Measurements from ENCODE around the gene USP21. TPM values are rescaled to one million over a fixed set of nuclear protein-coding genes. Genes with fewer than 3 reads are reported as not detected.

The USP21 gene
- polyA plus RNA-seq, 1 donor from 2014 or later: 20.2 TPM

DNA sequence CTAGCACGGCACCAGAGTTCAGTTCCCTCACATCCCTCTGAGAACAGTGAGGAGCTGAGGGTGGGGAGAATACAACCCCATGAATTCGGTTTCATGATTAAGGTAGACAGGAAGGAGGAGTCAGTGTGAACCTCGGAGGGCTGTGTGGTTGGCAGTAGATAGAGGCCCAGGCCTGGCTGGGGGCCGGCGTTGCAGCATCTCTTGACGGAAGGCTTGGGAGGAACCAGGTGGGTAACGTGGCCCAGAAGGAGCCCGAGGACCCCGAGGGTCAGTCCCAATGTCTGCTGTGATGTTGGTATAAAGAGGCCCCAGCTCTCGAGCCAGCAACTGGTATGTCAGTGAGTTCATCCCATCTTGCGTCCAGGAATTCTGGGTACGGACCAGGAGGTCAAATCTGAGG is 12.4 kb downstream of the USP21 start:
- Histone ChIP-seq H3K4me3 (ENCODE audit: low read length) (no peak overlapping the region), H3F3A (ENCODE audit: insufficient read depth, low read length, poor library complexity, severe bottlenecking) (no peaks in the 10 kb centered on the region), H3K27me3 (ENCODE audit: insufficient read depth, low read depth, low read length) (no peaks in the 10 kb centered on the region), H4K20me1 (ENCODE audit: insufficient read depth) (no peaks in the 10 kb centered on the region), H3K79me2 (replicated peaks; ENCODE audit: insufficient read depth, low read length) (peaks cover 6% of the 10 kb centered on the region), H3K36me3 (ENCODE audit: insufficient read depth, low read length) (no peaks in the 10 kb centered on the region), H3K4me2 (ENCODE audit: low read length) (no peak overlapping the region), H3K9ac (ENCODE audit: low read length) (no peak overlapping the region), H3K9me3 (ENCODE audit: low read length) (no peaks in the 10 kb centered on the region), H2AFZ (ENCODE audit: low read depth, low read length) (no peak overlapping the region), H3K27ac (ENCODE audit: low read length) (no peak overlapping the region), H3K9me2 (ENCODE audit: insufficient read depth, low read length) (no peaks in the 10 kb centered on the region)
- TF ChIP-seq TAF1 (IDR thresholded peaks at IDR 0.05; ENCODE audit: low read depth) (no peak), EP300 (conservative IDR thresholded peaks at IDR 0.05; ENCODE audit: poor library complexity, severe bottlenecking) (no peak), POLR2AphosphoS5 (IDR thresholded peaks at IDR 0.05) (no peak), REST (IDR thresholded peaks at IDR 0.05; ENCODE audit: borderline replicate concordance) (no peak), RAD21 (conservative IDR thresholded peaks at IDR 0.05) (no peak), SMC3 (conservative IDR thresholded peaks at IDR 0.05; ENCODE audit: poor library complexity) (no peak), MXI1 (conservative IDR thresholded peaks at IDR 0.05; ENCODE audit: poor library complexity, severe bottlenecking) (no peak), EZH2 (IDR thresholded peaks at IDR 0.05; ENCODE audit: borderline replicate concordance, insufficient read depth, low read length, poor library complexity, severe bottlenecking) (no peak)
- TF ChIP-seq, protein P1, sequence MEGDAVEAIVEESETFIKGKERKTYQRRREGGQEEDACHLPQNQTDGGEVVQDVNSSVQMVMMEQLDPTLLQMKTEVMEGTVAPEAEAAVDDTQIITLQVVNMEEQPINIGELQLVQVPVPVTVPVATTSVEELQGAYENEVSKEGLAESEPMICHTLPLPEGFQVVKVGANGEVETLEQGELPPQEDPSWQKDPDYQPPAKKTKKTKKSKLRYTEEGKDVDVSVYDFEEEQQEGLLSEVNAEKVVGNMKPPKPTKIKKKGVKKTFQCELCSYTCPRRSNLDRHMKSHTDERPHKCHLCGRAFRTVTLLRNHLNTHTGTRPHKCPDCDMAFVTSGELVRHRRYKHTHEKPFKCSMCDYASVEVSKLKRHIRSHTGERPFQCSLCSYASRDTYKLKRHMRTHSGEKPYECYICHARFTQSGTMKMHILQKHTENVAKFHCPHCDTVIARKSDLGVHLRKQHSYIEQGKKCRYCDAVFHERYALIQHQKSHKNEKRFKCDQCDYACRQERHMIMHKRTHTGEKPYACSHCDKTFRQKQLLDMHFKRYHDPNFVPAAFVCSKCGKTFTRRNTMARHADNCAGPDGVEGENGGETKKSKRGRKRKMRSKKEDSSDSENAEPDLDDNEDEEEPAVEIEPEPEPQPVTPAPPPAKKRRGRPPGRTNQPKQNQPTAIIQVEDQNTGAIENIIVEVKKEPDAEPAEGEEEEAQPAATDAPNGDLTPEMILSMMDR (IDR thresholded peaks at IDR 0.05; ENCODE audit: poor library complexity, severe bottlenecking): no peak

DNA sequence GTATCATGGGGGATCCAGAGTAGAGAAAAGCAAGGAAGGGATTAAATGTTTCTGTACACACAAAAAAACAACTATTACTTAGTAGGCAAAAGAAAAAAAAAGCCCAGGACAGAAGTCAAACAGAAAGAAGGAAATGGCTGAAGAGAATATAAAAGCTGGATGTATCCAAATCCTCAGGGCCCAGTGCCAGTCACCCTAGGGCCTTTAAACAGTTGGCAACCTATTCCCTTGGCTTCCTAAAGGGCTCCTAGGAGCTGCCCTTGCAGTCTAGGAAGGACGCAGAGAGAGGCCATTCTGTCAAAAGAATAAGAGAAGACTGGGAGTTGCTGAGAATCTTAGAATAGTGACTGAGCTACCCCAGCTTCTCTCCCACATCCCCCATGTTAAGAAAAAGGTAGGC is 13.0 kb downstream of the USP21 start:
- no peaks in the 10 kb centered on the region for H3K36me3 ChIP-seq (ENCODE audit: insufficient read depth, low read length)
- no peaks in the 10 kb centered on the region for H3F3A ChIP-seq (ENCODE audit: insufficient read depth, low read length, poor library complexity, severe bottlenecking)
- H2AFZ ChIP-seq (ENCODE audit: low read depth, low read length): no peak overlapping the region
- H3K4me2 ChIP-seq (ENCODE audit: low read length): no peak overlapping the region
- H3K9me2 ChIP-seq (ENCODE audit: insufficient read depth, low read length): no peaks in the 10 kb centered on the region
- H3K27ac ChIP-seq (ENCODE audit: low read length): no peak overlapping the region
- H4K20me1 ChIP-seq (ENCODE audit: insufficient read depth): no peaks in the 10 kb centered on the region
- TF ChIP-seq, protein P1 (IDR thresholded peaks at IDR 0.05; ENCODE audit: poor library complexity, severe bottlenecking): no peak
- TF ChIP-seq POLR2AphosphoS5 (IDR thresholded peaks at IDR 0.05): no peak
- TF ChIP-seq REST (IDR thresholded peaks at IDR 0.05; ENCODE audit: borderline replicate concordance): no peak
- no peak for TF ChIP-seq EZH2 (IDR thresholded peaks at IDR 0.05; ENCODE audit: borderline replicate concordance, insufficient read depth, low read length, poor library complexity, severe bottlenecking)
- TF ChIP-seq MXI1 (conservative IDR thresholded peaks at IDR 0.05; ENCODE audit: poor library complexity, severe bottlenecking): no peak
- TF ChIP-seq RAD21 (conservative IDR thresholded peaks at IDR 0.05): no peak
- no peak for TF ChIP-seq TAF1 (IDR thresholded peaks at IDR 0.05; ENCODE audit: low read depth)
- no peak for TF ChIP-seq SMC3 (conservative IDR thresholded peaks at IDR 0.05; ENCODE audit: poor library complexity)
- TF ChIP-seq EP300 (conservative IDR thresholded peaks at IDR 0.05; ENCODE audit: poor library complexity, severe bottlenecking): no peak
- no peaks in the 10 kb centered on the region for H3K9me3 ChIP-seq (ENCODE audit: low read length)
- peaks cover 6% of the 10 kb centered on the region for H3K79me2 ChIP-seq (replicated peaks; ENCODE audit: insufficient read depth, low read length)
- H3K4me3 ChIP-seq (ENCODE audit: low read length): no peak overlapping the region
- no peaks in the 10 kb centered on the region for H3K27me3 ChIP-seq (ENCODE audit: insufficient read depth, low read depth, low read length)
- H3K9ac ChIP-seq (ENCODE audit: low read length): no peak overlapping the region

All from neural cell (in vitro differentiated cells).